Stomach (tissue), 9 donors: Measurements from ENCODE around the gene TNS1. TPM values are rescaled to one million over a fixed set of nuclear protein-coding genes. Genes with fewer than 3 reads are reported as not detected.

Experiments used
- DNase-seq, 2 donors: peaks; one replicate each; pipeline versions ENCODE4 v3.0.0 to v3.0.0-alpha.2; 2013 to 2019
- H3K27ac ChIP-seq, 5 donors: fragments of 200-600 bp in 4 of 5; sonication (generic) in 4 of 5; one replicate each; pipeline ENCODE4 v1.5.1; 2013 to 2019; ENCODE audit warnings: mild to moderate bottlenecking in 1 of 5, moderate library complexity in 1 of 5
- H3K27me3 ChIP-seq, 3 donors: fragments of 200-600 bp; sonication (generic); one replicate each; pipeline ENCODE4 v1.5.1; 2017 to 2019; ENCODE audit warnings: mixed run types in 1 of 3
- H3K36me3 ChIP-seq, 4 donors: fragments of 200-600 bp; sonication (generic); 1 replicate in 3 of 4; 2 replicates in 1 of 4; pipeline ENCODE4 v1.5.1; 2016 to 2019
- H3K4me1 ChIP-seq, 4 donors: fragments of 200-600 bp; sonication (generic); one replicate each; pipeline ENCODE4 v1.5.1; 2016 to 2019
- H3K4me3 ChIP-seq, 4 donors: fragments of 200-600 bp; sonication (generic) in 3 of 4; one replicate each; pipeline ENCODE4 v1.5.1; 2016 to 2019; ENCODE audit warnings: mild to moderate bottlenecking in 1 of 4
- H3K9me3 ChIP-seq, 4 donors: fragments of 200-600 bp; sonication (generic); one replicate each; pipeline ENCODE4 v1.5.1; 2016 to 2019
- CTCF ChIP-seq, 7 experiments: fragments of 450-650 bp in 4 of 7; fragments of 200-600 bp in 3 of 7; sonication (generic) in 3 of 7; IDR thresholded peaks; one replicate each; pipeline ENCODE4 v1.5.1; 2016 to 2019; ENCODE audit warnings: antibody characterized with exemption in 7 of 7, control low read depth in 2 of 7, mild to moderate bottlenecking in 1 of 7
- EP300 ChIP-seq: sonication (generic); formaldehyde crosslinking; IDR thresholded peaks from one replicate; pipeline ENCODE4 v1.6.1; 2017; ENCODE audit warnings: antibody characterized with exemption
- POLR2A ChIP-seq, 4 donors: fragments of 450-650 bp; IDR thresholded peaks; one replicate each; pipeline ENCODE4 v1.6.1; 2016; ENCODE audit warnings: antibody characterized with exemption in 4 of 4, control low read depth in 2 of 4, mild to moderate bottlenecking in 1 of 4, moderate library complexity in 1 of 4
- POLR2AphosphoS5 ChIP-seq, 3 donors: sonication (generic); formaldehyde crosslinking; IDR thresholded peaks; one replicate each; pipeline ENCODE4 v1.6.1; 2016; ENCODE audit warnings: antibody characterized with exemption in 3 of 3
- WGBS, 5 donors: extraction: QIAGEN DNeasy Blood & Tissue Kit in 3 of 5; methylation state at CpG; one replicate each; pipeline versions ENCODE4 v1.1.5 to v1.1.7; 2013 to 2018; 5-methylcytosine and 5-hydroxymethylcytosine counted together
- intact Hi-C: fragments of 100-400 bp; cut with DNase I; formaldehyde crosslinking; loops from one replicate; pipeline ENCODE4 v1.15.1; 2023; ENCODE audit warnings: low total_unique reads
- polyA plus RNA-seq, 3 donors: library from polyadenylated mRNA; stranded (reverse); fragments of 200-250 nt; gene quantifications; one replicate each; pipeline ENCODE4 v1.2.3, GENCODE V29; 2013
- total RNA-seq, 5 donors: library from RNA; depleted of rRNA; stranded (reverse); fragments of >200 nt; gene quantifications; one replicate each; pipeline versions ENCODE4 v1.1.0 to v1.2.3, GENCODE V29; 2014 to 2016
- donor health status: healthy with polysubstance abuse.
- donor health status: Bipolar disorder and iron deficiency.
- donor health status: healthy.

TNS1 gene
- total and polyA plus RNA-seq, 8 donors = 18.5 to 682 (median 160) TPM

- Histone ChIP-seq H3K4me1 (peaks cover 55 to 99% (median 86%) of the 10 kb centered on the region in 4 donors), H3K4me3 (peak overlapping the region in 1 of 4 donors; percentile 2), H3K27me3 (no peaks in the 10 kb centered on the region), H3K36me3 (peaks cover 0 to 8% (median 0%) of the 10 kb centered on the region in 4 donors), H3K27ac (peak overlapping the region; percentile 25 to 92 (median 92)), H3K9me3 (no peaks in the 10 kb centered on the region)
- TF ChIP-seq CTCF (IDR thresholded peaks at IDR 0.05) (no peak), POLR2A (IDR thresholded peaks at IDR 0.05) (no peak), EP300 (no peak), POLR2AphosphoS5 (IDR thresholded peaks at IDR 0.05) (no peak)
- DNase-seq = no peak
- intact Hi-C loops = no loop called here
- 82 to 88% (median 85%) methylated on average over 7 to 8 of the region's 8 CpGs for WGBS, 5 donors
Measured at GRCh38 chr2:217923007-217923686, 79.6 kb downstream of the TNS1 start.

- H3K9me3 ChIP-seq = no peaks in the 10 kb centered on the region
- intact Hi-C loops = no loop called here
- DNase-seq = peak in 1 of 2 donors; percentile 60
- peak; percentile 28 for TF ChIP-seq EP300
- TF ChIP-seq POLR2AphosphoS5 (IDR thresholded peaks at IDR 0.05) = peak; percentile 20 to 43 (median 20)
- no peak for TF ChIP-seq POLR2A (IDR thresholded peaks at IDR 0.05)
- peak overlapping the region; percentile 18 to 92 (median 92) for H3K27ac ChIP-seq
- H3K4me1 ChIP-seq = peaks cover 54 to 97% (median 82%) of the 10 kb centered on the region in 4 donors
- 36 to 56% (median 43%) methylated on average over 14 to 19 of the region's 19 CpGs for WGBS, 5 donors
- peaks cover 0 to 11% (median 2%) of the 10 kb centered on the region in 4 donors for H3K36me3 ChIP-seq
- peak overlapping the region in 1 of 4 donors; percentile 2 for H3K4me3 ChIP-seq
- H3K27me3 ChIP-seq = no peaks in the 10 kb centered on the region
Measured at GRCh38 chr2:217922101-217923006, 80.4 kb downstream of the TNS1 start.

- peak in 1 of 2 donors; percentile 76 for DNase-seq
- TF ChIP-seq POLR2AphosphoS5 (IDR thresholded peaks at IDR 0.05) (peak in 2 of 3 donors; percentile 33 to 55), POLR2A (IDR thresholded peaks at IDR 0.05) (no peak), EP300 (peak; percentile 74)
- 22 to 48% (median 42%) methylated on average over 4 to 8 of the region's 8 CpGs for WGBS, 5 donors
- H3K27me3 ChIP-seq = no peaks in the 10 kb centered on the region
- no peaks in the 10 kb centered on the region for H3K9me3 ChIP-seq
- peak overlapping the region in 1 of 4 donors; percentile 7 for H3K4me3 ChIP-seq
- intact Hi-C loops = no loop called here
- H3K27ac ChIP-seq = peak overlapping the region; percentile 32 to 92 (median 92)
- peaks cover 65 to 98% (median 81%) of the 10 kb centered on the region in 4 donors for H3K4me1 ChIP-seq
- peaks cover 0 to 14% (median 4%) of the 10 kb centered on the region in 4 donors for H3K36me3 ChIP-seq
Measured at GRCh38 chr2:217920879-217921603, 81.8 kb downstream of the TNS1 start.

- TF ChIP-seq EP300 (peak; percentile 67), POLR2A (IDR thresholded peaks at IDR 0.05) (no peak), CTCF (IDR thresholded peaks at IDR 0.05) (no peak), POLR2AphosphoS5 (IDR thresholded peaks at IDR 0.05) (peak; percentile 18 to 79 (median 50))
- WGBS, 5 donors = 60 to 81% (median 64%) methylated on average over 13 of the region's 13 CpGs
- intact Hi-C loops = no loop called here
- no peak for DNase-seq
- Histone ChIP-seq H3K4me1 (peaks cover 57 to 98% (median 84%) of the 10 kb centered on the region in 4 donors), H3K9me3 (no peaks in the 10 kb centered on the region), H3K36me3 (peaks cover 0 to 24% (median 8%) of the 10 kb centered on the region in 4 donors), H3K27me3 (no peaks in the 10 kb centered on the region), H3K4me3 (peak overlapping the region in 1 of 4 donors; percentile 11), H3K27ac (peak overlapping the region; percentile 5 to 92 (median 92))
Measured at GRCh38 chr2:217919781-217920351, 82.9 kb downstream of the TNS1 start.
